OCI-LY7 (cell line): ENCODE measurements around the gene RPH3AL. TPM values are rescaled to one million over a fixed set of nuclear protein-coding genes. Genes with fewer than 3 reads are reported as not detected.

Experiments
- BruUV-seq: library from RNA; stranded (reverse); fragments of 400-500 nt; replicated peaks from 2 replicates; lab custom pipeline; 2021; lab: Mats Ljungman, UMichigan
- CTCF ChIA-PET: fragments of 300-600 bp; sonication (Branson Sonifier 250); formaldehyde crosslinking; loops from one replicate; lab custom pipeline; 2022; ENCODE audit warnings: antibody characterized with exemption; ENCODE audit not compliant: unreplicated experiment; lab: Charles Lee
- POLR2A ChIA-PET: fragments of 300-600 bp; sonication (Branson Sonifier 250); formaldehyde crosslinking; loops from one replicate; lab custom pipeline; 2022; ENCODE audit warnings: antibody characterized with exemption; lab: Charles Lee
- DNase-seq: peaks from one replicate; pipeline ENCODE4 v3.0.0-alpha.2; 2015; ENCODE audit warnings: low spot score
- H2AFZ ChIP-seq: fragments of 200-600 bp; sonication (generic), shearing (Covaris generic); 2 replicates; pipeline ENCODE4 v1.6.1; 2014; ENCODE audit warnings: mild to moderate bottlenecking, antibody characterized with exemption, low read length, moderate library complexity
- H3K27ac ChIP-seq: fragments of 200-600 bp; sonication (generic); 2 replicates; pipeline ENCODE4 v1.5.1; 2014; ENCODE audit warnings: mixed run types, low read depth, mild to moderate bottlenecking, moderate library complexity, low read length, inconsistent platforms; ENCODE audit not compliant: poor library complexity, severe bottlenecking
- H3K36me3 ChIP-seq: fragments of 200-600 bp; sonication (generic); 2 replicates; pipeline ENCODE4 v1.6.1; 2014; ENCODE audit warnings: mild to moderate bottlenecking, antibody characterized with exemption, low read length, moderate library complexity, mixed read lengths; ENCODE audit not compliant: insufficient read depth
- H3K4me1 ChIP-seq: fragments of 200-600 bp; sonication (generic); 2 replicates; pipeline ENCODE4 v1.5.1; 2014; ENCODE audit warnings: mild to moderate bottlenecking, low read length; ENCODE audit not compliant: insufficient read depth, poor library complexity, severe bottlenecking
- H3K4me2 ChIP-seq: fragments of 200-600 bp; sonication (generic); 2 replicates; pipeline ENCODE4 v1.6.1; 2014; ENCODE audit warnings: mild to moderate bottlenecking, low read length
- H3K4me3 ChIP-seq: fragments of 200-600 bp; sonication (generic); 2 replicates; pipeline ENCODE4 v1.5.1; 2014; ENCODE audit warnings: mild to moderate bottlenecking, low read depth, low read length; ENCODE audit not compliant: poor library complexity, severe bottlenecking
- H3K79me2 ChIP-seq: fragments of 200-600 bp; sonication (generic); 2 replicates; pipeline ENCODE4 v1.6.1; 2016; ENCODE audit warnings: low read depth, mild to moderate bottlenecking, low read length, moderate library complexity, mixed read lengths; ENCODE audit not compliant: insufficient read depth
- H3K9me2 ChIP-seq: fragments of 200-600 bp; sonication (generic); 2 replicates; pipeline ENCODE4 v1.6.1; 2016; ENCODE audit warnings: mild to moderate bottlenecking, low read length, mixed read lengths; ENCODE audit not compliant: insufficient read depth
- H3K9me3 ChIP-seq: fragments of 200-600 bp; sonication (generic); 2 replicates; pipeline ENCODE4 v1.6.1; 2014; ENCODE audit warnings: mild to moderate bottlenecking, mixed run types, low read length, mixed read lengths
- H4K20me1 ChIP-seq: fragments of 200-600 bp; sonication (generic); 2 replicates; pipeline ENCODE4 v1.6.1; 2014; ENCODE audit warnings: mild to moderate bottlenecking, antibody characterized with exemption, low read length, moderate library complexity, mixed read lengths; ENCODE audit not compliant: insufficient read depth
- CTCF ChIP-seq: fragments of 200-600 bp; sonication (generic); conservative IDR thresholded peaks from 2 replicates; pipeline ENCODE4 v1.5.1; 2014; ENCODE audit warnings: mild to moderate bottlenecking, antibody characterized with exemption, low read length, moderate library complexity, mixed read lengths
- EZH2phosphoT487 ChIP-seq: fragments of 200-600 bp; sonication (generic); IDR thresholded peaks from 2 replicates; pipeline ENCODE4 v1.6.1; 2018; ENCODE audit warnings: low read depth, borderline replicate concordance, mild to moderate bottlenecking, mixed run types, antibody characterized with exemption, low read length, moderate library complexity, mixed read lengths
- intact Hi-C: fragments of 100-400 bp; cut with micrococcal nuclease; formaldehyde crosslinking; loops from one replicate; pipeline ENCODE4 v1.10.0; 2022; ENCODE audit not compliant: unreplicated experiment
- total RNA-seq, 2 experiments: library from RNA; depleted of rRNA in 1 of 2; stranded (reverse); fragments of >200 nt in 1 of 2; shearing (Covaris generic) in 1 of 2; gene quantifications; 2 replicates each; pipeline ENCODE4 v1.2.3, GENCODE V29; 2014 to 2022

Gene RPH3AL
- total RNA-seq, 2 experiments from 2014 or later, result 1.0 to 2.2 TPM

DNA sequence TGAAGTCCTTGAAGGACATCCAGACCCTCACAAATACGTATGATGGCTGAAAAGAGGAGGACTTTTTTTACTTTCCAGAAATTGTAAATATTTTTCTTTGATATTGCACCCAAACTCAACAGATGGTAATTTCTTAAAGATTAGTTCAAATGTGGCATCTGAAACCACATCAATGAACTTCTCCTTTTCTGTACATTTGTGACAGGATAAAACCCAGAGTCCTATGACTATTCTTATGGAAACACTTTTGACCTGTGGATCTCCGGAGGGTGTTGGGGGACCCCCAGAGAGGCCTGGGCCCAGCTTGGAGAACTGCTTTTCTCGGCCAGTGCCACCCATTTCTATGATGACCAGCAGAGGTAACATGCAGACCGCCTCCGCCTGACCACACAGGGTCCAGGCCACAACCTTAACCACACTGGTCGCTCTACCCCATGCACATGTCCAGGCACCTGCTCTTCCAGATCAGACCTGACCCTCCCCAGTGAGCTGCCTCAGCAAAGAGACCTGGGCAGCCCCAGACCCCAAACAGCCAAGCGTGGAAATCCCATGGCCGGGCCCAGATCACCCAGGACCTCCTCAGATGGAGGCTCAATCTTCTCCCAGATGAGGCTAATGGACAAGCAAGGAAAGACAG, 22.7 kb downstream of the RPH3AL start:
- TF ChIP-seq CTCF (no peak), EZH2phosphoT487 (no peak)
- no peaks in the 10 kb centered on the region for H3K79me2 ChIP-seq
- CTCF ChIA-PET, result no interaction called here
- no peak overlapping the region for H3K4me2 ChIP-seq
- H3K4me3 ChIP-seq, result no peak overlapping the region
- H3K4me1 ChIP-seq, result no peaks in the 10 kb centered on the region
- POLR2A ChIA-PET, result interaction anchor here (0.7 kb wide), 1 partner anchor 440 kb away, joined by 4 read pairs; no protein-coding TSS in a partner anchor
- no peaks in the 10 kb centered on the region for H3K36me3 ChIP-seq
- H3K27ac ChIP-seq, result no peak overlapping the region
- no peak for DNase-seq
- no peak overlapping the region for H2AFZ ChIP-seq
- H3K9me2 ChIP-seq, result no peaks in the 10 kb centered on the region
- H3K9me3 ChIP-seq, result no peaks in the 10 kb centered on the region
- no TSS peak for BruUV-seq
- intact Hi-C loops, result no loop called here
- H4K20me1 ChIP-seq, result no peaks in the 10 kb centered on the region

- H3K27ac ChIP-seq, result no peak overlapping the region
- H3K9me2 ChIP-seq, result no peaks in the 10 kb centered on the region
- H3K4me1 ChIP-seq, result no peaks in the 10 kb centered on the region
- H3K4me3 ChIP-seq, result no peak overlapping the region
- H2AFZ ChIP-seq, result no peak overlapping the region
- no peak for DNase-seq
- intact Hi-C loops, result no loop called here
- no peaks in the 10 kb centered on the region for H3K36me3 ChIP-seq
- H3K9me3 ChIP-seq, result no peaks in the 10 kb centered on the region
- H4K20me1 ChIP-seq, result no peaks in the 10 kb centered on the region
- TF ChIP-seq EZH2phosphoT487, result no peak
- TF ChIP-seq CTCF, result no peak
- ChIA-PET POLR2A (no interaction called here), CTCF (no interaction called here)
- no TSS peak for BruUV-seq
- H3K79me2 ChIP-seq, result no peaks in the 10 kb centered on the region
- no peak overlapping the region for H3K4me2 ChIP-seq
Measured at GRCh38 chr17:327971-328370, 24.6 kb downstream of the RPH3AL start.

- Histone ChIP-seq H3K79me2 (no peaks in the 10 kb centered on the region), H3K4me1 (no peaks in the 10 kb centered on the region), H2AFZ (no peak overlapping the region), H3K27ac (no peak overlapping the region), H3K4me2 (no peak overlapping the region), H4K20me1 (no peaks in the 10 kb centered on the region), H3K9me3 (no peaks in the 10 kb centered on the region), H3K9me2 (no peaks in the 10 kb centered on the region), H3K36me3 (no peaks in the 10 kb centered on the region), H3K4me3 (no peak overlapping the region)
- ChIA-PET CTCF (no interaction called here), POLR2A (no interaction called here)
- intact Hi-C loops, result no loop called here
- DNase-seq, result no peak
- TF ChIP-seq CTCF (no peak), EZH2phosphoT487 (no peak)
- BruUV-seq, result no TSS peak
Measured at GRCh38 chr17:327296-327695, 25.3 kb downstream of the RPH3AL start.
